K562 (cell line): ENCODE results near the gene KMT2D. TPM values are rescaled to one million over a fixed set of nuclear protein-coding genes. Genes with fewer than 3 reads are reported as not detected.

Source experiments
- ATAC-seq: fragments of 200-7000 bp; cut with Tn5 transposase; 3 replicates; pipeline ENCODE4 v1.9.1; 2020; ENCODE audit warnings: moderate library complexity
- BruUV-seq: library from RNA; stranded (reverse); fragments of 400-500 nt; replicated peaks from 2 replicates; lab custom pipeline; 2021; lab: Mats Ljungman, UMichigan
- CTCF ChIA-PET: fragments of 300-600 bp; formaldehyde crosslinking; extraction: SDS; loops from one replicate; lab custom pipeline; 2021; ENCODE audit warnings: low intra/inter-chr PET ratio; lab: Yijun Ruan, JAX
- POLR2A ChIA-PET: fragments of 300-600, 350-650 bp; sonication (Branson Sonifier 250); formaldehyde crosslinking; extraction: SDS; loops from one replicate; lab custom pipeline; 2021; ENCODE audit warnings: antibody characterized with exemption, inconsistent platforms; lab: Yijun Ruan, JAX
- DNase-seq, 4 experiments: peaks; one replicate each; pipeline versions ENCODE4 v3.0.0 to v3.0.0-alpha.2; 2011 to 2018; ENCODE audit warnings: low spot score in 3 of 4, mixed read lengths in 3 of 4; ENCODE audit errors: extremely low read depth in 1 of 4
- FAIRE-seq: peaks from 2 replicates; lab custom pipeline; 2011; peaks lifted over from hg19 to GRCh38; lab: Jason Lieb, UNC
- H2AFZ ChIP-seq: 2 replicates; pipeline ENCODE4 v1.6.0; 2011; ENCODE audit warnings: low read depth, low read length, control low read depth, inconsistent platforms
- H3K27ac ChIP-seq: fragments of 200-600 bp; 3 replicates; pipeline ENCODE4 v1.8.0; 2011; ENCODE audit warnings: low read depth, mild to moderate bottlenecking, control low read depth, inconsistent platforms, low read length, moderate library complexity, mixed read lengths; ENCODE audit errors: extremely low read depth
- H3K27me3 ChIP-seq, 2 experiments: fragments of 300-600 bp in 1 of 2; 2 replicates in 1 of 2; 3 replicates in 1 of 2; pipeline versions ENCODE4 v1.6.0 to v1.8.0; 2011; ENCODE audit warnings: inconsistent platforms in 2 of 2, low read length in 2 of 2, mild to moderate bottlenecking in 1 of 2, mixed read lengths in 1 of 2, moderate library complexity in 1 of 2; ENCODE audit not compliant: control insufficient read depth in 2 of 2, insufficient read depth in 2 of 2
- H3K36me3 ChIP-seq: fragments of 300-600 bp; 3 replicates; pipeline ENCODE4 v1.8.0; 2011; ENCODE audit warnings: mild to moderate bottlenecking, low read length, inconsistent platforms; ENCODE audit not compliant: control insufficient read depth, insufficient read depth
- H3K4me1 ChIP-seq, 2 experiments: fragments of 200-600 bp in 1 of 2; replicated peaks in 1 of 2; 2 replicates in 1 of 2; 3 replicates in 1 of 2; pipeline versions ENCODE4 v1.5.1 to v1.8.0; 2011; ENCODE audit warnings: inconsistent platforms in 2 of 2, low read length in 2 of 2, mild to moderate bottlenecking in 1 of 2, mixed read lengths in 1 of 2, moderate library complexity in 1 of 2; ENCODE audit not compliant: control insufficient read depth in 2 of 2, insufficient read depth in 2 of 2
- H3K4me2 ChIP-seq: 2 replicates; pipeline ENCODE4 v1.6.1; 2011; ENCODE audit warnings: low read length, control low read depth, inconsistent platforms, mixed read lengths; ENCODE audit not compliant: insufficient read depth
- H3K4me3 ChIP-seq: fragments of 200-600 bp; sonication (generic), shearing (Covaris generic); 2 replicates; pipeline ENCODE4 v1.5.1; 2016; ENCODE audit warnings: control low read depth, inconsistent platforms
- H3K79me2 ChIP-seq: fragments of 200-600 bp; 3 replicates; pipeline ENCODE4 v1.8.0; 2011; ENCODE audit warnings: low read length, inconsistent platforms; ENCODE audit not compliant: control insufficient read depth, insufficient read depth
- H3K9ac ChIP-seq, 2 experiments: 2 replicates each; pipeline versions ENCODE4 v1.6.0 to v1.6.1; 2011; ENCODE audit warnings: low read depth in 2 of 2, low read length in 2 of 2, control low read depth in 1 of 2, inconsistent platforms in 1 of 2, mild to moderate bottlenecking in 1 of 2, mixed read lengths in 1 of 2; ENCODE audit not compliant: insufficient read depth in 1 of 2
- H3K9me1 ChIP-seq: one replicate; pipeline ENCODE4 v1.6.0; 2011; ENCODE audit warnings: inconsistent platforms, mild to moderate bottlenecking, low read length, moderate library complexity; ENCODE audit not compliant: control insufficient read depth, insufficient read depth
- H3K9me3 ChIP-seq: replicated peaks from 2 replicates; pipeline ENCODE4 v1.5.1; 2011; ENCODE audit warnings: low read depth, low read length, inconsistent platforms; ENCODE audit not compliant: control insufficient read depth, insufficient read depth
- H4K20me1 ChIP-seq: replicated peaks from 2 replicates; pipeline ENCODE4 v1.6.1; 2011; ENCODE audit warnings: low read length, inconsistent platforms, mixed read lengths; ENCODE audit not compliant: control insufficient read depth, insufficient read depth
- ARID3B ChIP-seq: fragments of 250-450 bp; sonication (Bioruptor Pico); IDR thresholded peaks from 2 replicates; pipeline ENCODE4 v1.4.0; 2020; ENCODE audit warnings: borderline replicate concordance
- BDP1 ChIP-seq: IDR thresholded peaks from 3 replicates; pipeline ENCODE4 v1.6.1; 2011; ENCODE audit not compliant: insufficient read length, insufficient read depth
- ETS2 ChIP-seq: IDR thresholded peaks from 2 replicates; pipeline ENCODE4 v1.6.1; 2016; ENCODE audit warnings: borderline replicate concordance, missing genetic modification characterization, mild to moderate bottlenecking, moderate library complexity, missing compliant biosample characterization; ENCODE audit not compliant: poor library complexity, severe bottlenecking
- GATAD2A ChIP-seq: fragments of 450-650 bp; IDR thresholded peaks from 2 replicates; pipeline ENCODE4 v1.6.1; 2017
- KDM1A ChIP-seq, 2 experiments: fragments of 450-650 bp; IDR thresholded peaks; 2 replicates each; pipeline ENCODE4 v1.6.1; 2016; ENCODE audit warnings: mild to moderate bottlenecking in 2 of 2
- MCM7 ChIP-seq, 2 experiments: fragments of 450-650 bp; IDR thresholded peaks; 2 replicates each; pipeline ENCODE4 v1.6.1; 2016 to 2018
- MTA2 ChIP-seq: fragments of 450-650 bp; IDR thresholded peaks from 2 replicates; pipeline ENCODE4 v1.6.1; 2016; ENCODE audit warnings: low read depth
- RBM25 ChIP-seq: fragments of 200-400 bp; formaldehyde crosslinking; IDR thresholded peaks from 2 replicates; pipeline ENCODE4 v1.6.1; 2018; ENCODE audit warnings: low read length, low read depth, moderate library complexity; ENCODE audit not compliant: severe bottlenecking
- SETDB1 ChIP-seq: IDR thresholded peaks from one replicate; pipeline ENCODE4 v1.6.1; 2012; ENCODE audit warnings: low read length, control low read depth, inconsistent platforms
- SMARCA4 ChIP-seq: fragments of 450-650 bp; IDR thresholded peaks from 2 replicates; pipeline ENCODE4 v1.6.1; 2016
- SMARCA5 ChIP-seq: fragments of 450-650 bp; IDR thresholded peaks from 2 replicates; pipeline ENCODE4 v1.6.1; 2016
- SPI1 ChIP-seq: IDR thresholded peaks from 2 replicates; pipeline ENCODE4 v1.6.1; 2011; ENCODE audit warnings: low read depth, low read length, control low read depth, borderline replicate concordance
- TEAD2 ChIP-seq: fragments of 450-650 bp; IDR thresholded peaks from 2 replicates; pipeline ENCODE4 v1.6.1; 2016; ENCODE audit warnings: missing genetic modification characterization, control low read depth, missing compliant biosample characterization
- XRCC3 ChIP-seq: fragments of 450-650 bp; IDR thresholded peaks from 2 replicates; pipeline ENCODE4 v1.6.1; 2017; ENCODE audit warnings: mild to moderate bottlenecking, moderate library complexity
- ZBTB8A ChIP-seq: fragments of 450-650 bp; IDR thresholded peaks from 2 replicates; pipeline ENCODE4 v1.6.1; 2018; ENCODE audit warnings: mild to moderate bottlenecking, moderate library complexity; ENCODE audit not compliant: partially characterized antibody
- ZNF121 ChIP-seq: sonication (generic); formaldehyde crosslinking; conservative IDR thresholded peaks from 2 replicates; pipeline ENCODE4 v1.8.0; 2022; ENCODE audit warnings: missing genetic modification reagents
- ZNF785 ChIP-seq: fragments of 250-450 bp; sonication (Bioruptor Pico); IDR thresholded peaks from 2 replicates; pipeline ENCODE4 v1.4.0; 2020; ENCODE audit warnings: mild to moderate bottlenecking
- WGBS: fragments of 100-300 bp; shearing (Covaris generic); methylation state at CpG from one replicate; pipeline ENCODE4 v1.1.6; 2016; ENCODE audit warnings: low coverage, mixed read lengths; ENCODE audit not compliant: insufficient coverage; ENCODE audit errors: missing lambda C conversion rate; 5-methylcytosine and 5-hydroxymethylcytosine counted together
- in situ Hi-C: fragments of 300-500 bp; cut with MboI; formaldehyde crosslinking; loops from 4 replicates; pipeline ENCODE4 v1.15.0; 2018; ENCODE audit warnings: inconsistent platforms, mixed read lengths
- intact Hi-C: fragments of 100-400 bp; cut with micrococcal nuclease; formaldehyde crosslinking; loops from 2 replicates; pipeline ENCODE4 v1.14.2; 2022
- polyA plus RNA-seq, 8 experiments: library from polyadenylated mRNA; depleted of rRNA in 4 of 8; stranded (reverse) in 5 of 8; unstranded in 3 of 8; fragments of >200 nt; fragmentation: Nextera tagmentation in 2 of 8; fragmentation: Illumina TruSeq in 1 of 8; extraction: Ambion mirVana in 2 of 8; extraction: Trizol in 1 of 8; gene quantifications; 2 replicates each; pipeline versions ENCODE4 v1.2.1 to v1.2.3, GENCODE V29; 2011 to 2014; ENCODE audit warnings: inconsistent platforms in 1 of 8, missing spikeins in 1 of 8
- total RNA-seq, 7 experiments: library from RNA; depleted of rRNA in 6 of 7; stranded (reverse); fragments of >200 nt in 6 of 7; fragmentation: Illumina TruSeq in 2 of 7; extraction: Trizol in 2 of 7; gene quantifications; 2 replicates each; pipeline versions ENCODE4 v1.2.1 to v1.2.3, GENCODE V29; 2011 to 2021; ENCODE audit warnings: low replicate concordance in 1 of 7

The KMT2D gene
- total and polyA plus RNA-seq, 9 of the 15 experiments (the other 6 are each of a cell fraction or from before 2014, with no cell fraction given): 0.22 to 93.7 (median 13.7) TPM

GRCh38 chr12:49054096-49054495 lies 6.5 kb downstream of the KMT2D start:
- no peak overlapping the region for H3K4me2 ChIP-seq
- H3K79me2 ChIP-seq: peaks cover 60% of the 10 kb centered on the region
- intact Hi-C loops (no loop called here), in situ Hi-C loops (no loop called here)
- no peak overlapping the region for H3K4me3 ChIP-seq
- DNase-seq (no peak), FAIRE-seq (no peak), ATAC-seq (no peak)
- BruUV-seq: no TSS peak
- H3K9ac ChIP-seq: peak overlapping the region in 1 of 2 experiments; percentile 4; a peak in 1 of 4 replicates
- peaks cover 79% of the 10 kb centered on the region for H3K36me3 ChIP-seq
- ChIA-PET CTCF (no interaction called here), POLR2A (interaction anchor here (2.0 to 2.1 kb wide), 2 partner anchors 15 to 16 kb away, joined by 5 to 10 read pairs; no protein-coding TSS in a partner anchor)
- no peaks in the 10 kb centered on the region for H3K9me3 ChIP-seq
- no peak overlapping the region for H3K27ac ChIP-seq
- TF ChIP-seq SMARCA5 (no peak), ZNF785 (CRISPR knock-in tag) (no peak), MCM7 (IDR thresholded peaks at IDR 0.05) (no peak), GATAD2A (no peak), SETDB1 (no peak), SMARCA4 (no peak), TEAD2 (no peak), SPI1 (no peak), BDP1 (no peak), ZNF121 (no peak), ETS2 (tag) (no peak), ARID3B (CRISPR knock-in tag) (no peak), RBM25 (no peak), ZBTB8A (no peak), KDM1A (IDR thresholded peaks at IDR 0.05) (no peak), XRCC3 (no peak), MTA2 (no peak)
- peaks cover 6 to 12% of the 10 kb centered on the region in 2 experiments; a peak in 3 of 5 replicates for H3K4me1 ChIP-seq
- H4K20me1 ChIP-seq: peaks cover 50% of the 10 kb centered on the region
- H2AFZ ChIP-seq: no peak overlapping the region
- H3K9me1 ChIP-seq: peaks cover 4% of the 10 kb centered on the region
- 96% methylated on average over 4 of the region's 5 CpGs for WGBS
- no peaks in the 10 kb centered on the region for H3K27me3 ChIP-seq
